DMS114 treated with DMSO at 0.1 percent for 48 hours (cell line): ENCODE results near the gene SLC12A7.
"Not testable (repeated sequence)": the region's sequence is repeated elsewhere in the genome, so short reads cannot be mapped to it uniquely, and the experiment has no call there.

Source experiments
- DNase-seq: peaks from one replicate; lab custom pipeline; 2025; ENCODE audit not compliant: unreplicated experiment; lab: John Stamatoyannopoulos, UW

Gene SLC12A7

GRCh38 chr5:1083026-1083425 lies 28.8 kb downstream of the SLC12A7 start:
- DNase-seq = not testable (repeated sequence)

GRCh38 chr5:1081519-1081918 lies 30.3 kb downstream of the SLC12A7 start:
- DNase-seq = no peak

GRCh38 chr5:1080432-1080831 lies 31.4 kb downstream of the SLC12A7 start:
- no peak for DNase-seq

DNA sequence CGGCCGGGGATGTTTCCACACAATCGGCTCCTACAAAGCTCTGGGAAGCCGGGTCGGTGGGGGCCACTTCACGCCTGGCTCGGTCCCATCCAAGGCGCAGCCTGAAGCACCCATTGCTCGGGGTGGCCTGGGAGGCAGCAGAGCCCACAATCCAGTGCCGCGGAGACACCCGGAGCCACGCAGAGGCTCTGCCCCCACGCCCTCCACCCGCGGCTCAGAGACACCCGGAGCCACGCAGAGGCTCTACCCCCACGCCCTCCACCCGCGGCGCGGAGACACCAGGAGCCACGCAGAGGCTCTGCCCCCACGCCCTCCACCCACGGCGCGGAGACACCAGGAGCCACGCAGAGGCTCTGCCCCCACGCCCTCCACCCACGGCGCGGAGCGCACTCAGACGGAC lies 31.9 kb downstream of the SLC12A7 start:
- no peak for DNase-seq

GRCh38 chr5:1079486-1079885 lies 32.4 kb downstream of the SLC12A7 start:
- no peak for DNase-seq

DNA sequence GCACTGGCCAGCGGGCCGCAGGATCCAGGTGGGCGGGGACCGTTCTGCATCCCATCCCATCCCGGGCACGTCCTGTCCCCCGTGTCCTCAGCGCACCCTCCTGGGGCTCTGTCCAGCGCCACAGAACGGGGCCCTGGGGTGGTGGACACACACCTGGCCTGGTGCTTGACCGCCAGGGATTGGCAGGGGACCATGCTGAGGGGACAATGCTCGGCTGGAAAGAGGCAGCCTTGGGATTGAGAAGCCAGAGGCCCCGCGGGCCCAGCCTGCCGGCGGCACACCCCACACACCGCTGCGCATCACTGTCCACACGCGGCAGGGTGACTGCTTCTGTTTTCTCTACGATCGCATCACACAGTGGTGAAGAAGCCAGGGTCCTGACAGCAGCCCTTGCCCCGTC lies 33.0 kb downstream of the SLC12A7 start:
- no peak for DNase-seq

GRCh38 chr5:1078206-1078605 lies 33.7 kb downstream of the SLC12A7 start:
- DNase-seq = no peak

GRCh38 chr5:1077491-1078020 lies 34.3 kb downstream of the SLC12A7 start:
- no peak for DNase-seq

DNA sequence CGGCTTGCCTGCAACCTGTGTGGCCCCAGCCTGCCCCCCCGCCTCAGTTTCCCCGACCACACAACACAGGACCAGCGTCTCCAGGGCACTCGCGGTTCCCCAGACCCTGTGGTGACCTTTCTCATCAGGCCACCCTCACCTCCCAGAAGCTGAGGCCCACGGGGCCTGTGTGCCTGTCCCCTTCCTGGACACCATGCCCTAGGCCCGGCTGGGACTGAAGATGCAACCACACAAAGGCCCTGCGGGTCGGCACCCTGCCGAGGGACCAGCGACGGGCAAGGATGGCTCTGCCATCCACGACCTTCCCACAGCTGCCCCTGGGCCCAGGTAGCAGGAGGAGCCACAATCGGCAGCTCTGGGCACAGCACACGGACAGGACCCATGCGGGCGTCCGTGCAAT lies 34.8 kb downstream of the SLC12A7 start:
- DNase-seq = no peak

GRCh38 chr5:1076406-1076805 lies 35.5 kb downstream of the SLC12A7 start:
- no peak for DNase-seq

- no peak for DNase-seq
These were observed 35.9 kb downstream of the SLC12A7 start for GRCh38 chr5:1075931-1076330.

- DNase-seq = no peak
These were observed 36.3 kb downstream of the SLC12A7 start for GRCh38 chr5:1075555-1075881.

DNA sequence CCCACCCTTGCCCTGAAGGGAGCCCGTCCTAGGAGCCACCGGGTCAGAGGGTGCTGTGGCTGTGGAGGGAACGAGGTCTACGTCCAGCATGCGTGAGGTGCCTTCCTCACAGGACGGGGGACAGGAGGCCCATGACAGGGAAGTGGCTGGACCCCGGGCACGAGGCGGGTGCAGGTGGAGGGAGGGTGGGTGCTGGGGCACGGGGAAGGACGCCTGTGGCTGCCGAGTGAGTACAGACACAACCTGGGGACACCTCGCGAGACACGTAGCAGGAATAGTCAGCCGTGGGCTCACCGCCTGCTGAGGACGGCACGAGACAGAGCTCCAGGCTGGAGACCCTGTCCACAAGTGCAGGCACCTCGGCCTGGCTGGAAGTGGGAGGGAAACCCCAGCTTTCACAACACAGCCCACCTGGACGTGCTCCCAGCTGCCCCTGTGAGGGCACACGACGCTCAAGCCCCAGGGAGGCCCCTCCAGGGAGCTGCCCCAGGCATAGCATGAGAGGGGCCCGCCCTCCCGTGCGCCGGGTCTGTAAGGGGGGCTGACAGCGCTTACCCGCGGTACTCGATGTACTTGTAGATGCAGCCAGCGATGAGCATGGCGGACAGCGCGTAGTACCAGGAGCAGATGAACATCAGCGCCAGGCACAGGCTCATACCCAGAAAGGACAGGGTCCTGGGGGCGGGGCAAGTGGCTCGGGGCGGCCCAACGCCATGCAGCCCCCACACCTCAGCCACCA lies 36.9 kb downstream of the SLC12A7 start:
- no peak for DNase-seq

- no peak for DNase-seq
These were observed 37.6 kb downstream of the SLC12A7 start for GRCh38 chr5:1074226-1074625.

- no peak for DNase-seq
These were observed 38.4 kb downstream of the SLC12A7 start for GRCh38 chr5:1073239-1074102.

DNA sequence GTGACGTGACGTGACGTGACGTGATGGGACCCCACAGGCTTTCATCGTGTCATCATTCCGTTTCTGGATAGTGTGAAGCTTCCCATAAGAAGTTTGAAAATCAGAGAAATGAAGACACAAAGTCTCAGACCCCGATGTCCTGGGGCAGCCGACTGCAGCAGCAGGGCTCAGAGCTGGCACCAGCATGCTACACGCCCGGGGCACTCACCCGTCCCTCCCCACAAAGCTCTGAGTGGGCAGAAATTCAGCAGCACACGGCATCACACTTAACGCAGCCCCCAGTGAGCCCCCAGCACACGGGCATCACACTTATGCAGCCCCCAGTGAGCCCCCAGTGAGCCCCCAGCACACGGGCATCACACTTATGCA lies 42.2 kb downstream of the SLC12A7 start:
- no peak for DNase-seq

DNA sequence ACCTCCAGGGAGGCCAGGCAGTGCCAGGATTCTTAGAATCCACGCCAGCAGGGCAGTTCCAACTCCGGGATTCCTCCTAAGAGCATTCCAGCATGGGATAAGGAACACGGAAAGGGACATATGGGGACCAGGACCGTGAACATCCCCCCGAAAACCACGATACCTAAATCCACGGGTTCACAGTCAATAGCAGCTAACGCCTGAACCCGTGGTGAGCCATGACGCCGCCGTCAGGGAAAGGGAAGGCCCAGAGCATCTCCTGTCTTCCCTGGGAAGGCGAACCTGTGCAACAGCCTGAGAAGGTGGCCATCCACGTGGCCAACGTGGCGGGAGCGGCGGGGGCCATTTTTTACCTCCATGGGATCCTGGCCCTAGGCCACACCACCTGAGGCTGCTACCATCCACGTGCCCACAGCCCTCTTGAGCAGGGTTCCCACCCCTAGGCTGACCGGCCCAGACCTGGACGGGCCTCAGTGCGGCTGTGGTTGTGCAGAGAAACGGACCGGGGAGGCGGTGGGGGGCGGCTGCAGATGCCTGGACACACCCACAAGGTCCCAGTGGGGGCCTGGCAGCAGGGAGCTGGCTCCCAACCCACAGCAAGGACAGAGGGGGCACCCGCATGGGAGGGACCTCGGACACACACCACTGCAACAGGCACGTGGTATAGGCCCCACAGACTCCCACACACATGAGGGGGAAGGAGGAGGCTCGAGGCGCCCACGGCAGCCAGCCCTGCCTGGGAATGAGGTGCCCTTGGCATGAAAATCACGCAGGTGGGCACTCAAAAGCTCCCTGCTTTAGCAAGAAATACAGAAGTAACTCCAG lies 42.8 kb downstream of the SLC12A7 start:
- DNase-seq = no peak

DNA sequence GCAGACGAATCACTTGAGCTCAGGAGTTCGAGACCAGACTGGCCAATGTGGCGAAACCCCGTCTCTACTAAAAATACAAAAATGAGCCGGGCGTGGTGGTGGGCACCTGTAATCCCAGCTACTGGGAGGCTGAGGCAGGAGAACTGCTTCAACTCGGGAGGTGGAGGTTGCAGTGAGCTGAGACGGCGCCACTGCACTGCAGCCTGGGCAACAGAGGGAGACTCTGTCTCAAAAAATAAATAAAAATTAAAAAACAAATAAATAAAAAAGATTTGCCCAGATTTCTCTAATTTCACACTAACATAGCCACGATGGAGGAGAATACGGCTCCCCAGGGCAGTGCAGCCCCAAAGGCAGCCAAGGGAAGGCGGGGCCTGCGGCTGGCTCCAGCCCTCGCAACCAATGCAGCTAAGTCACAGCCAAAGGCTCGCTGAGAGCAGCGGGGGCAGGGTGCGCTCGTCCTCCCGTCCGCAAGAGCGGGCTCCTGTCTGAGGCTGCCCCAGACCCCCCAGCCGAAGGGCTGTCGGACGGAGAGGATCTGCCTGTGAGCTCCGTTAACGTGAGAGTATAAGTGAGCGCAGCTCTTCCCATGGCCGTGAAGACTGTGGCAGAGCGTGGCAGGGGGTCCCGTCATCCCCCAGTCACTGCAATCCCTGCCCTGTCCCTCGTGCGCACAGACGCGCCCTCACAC lies 43.5 kb downstream of the SLC12A7 start:
- DNase-seq = no peak

DNA sequence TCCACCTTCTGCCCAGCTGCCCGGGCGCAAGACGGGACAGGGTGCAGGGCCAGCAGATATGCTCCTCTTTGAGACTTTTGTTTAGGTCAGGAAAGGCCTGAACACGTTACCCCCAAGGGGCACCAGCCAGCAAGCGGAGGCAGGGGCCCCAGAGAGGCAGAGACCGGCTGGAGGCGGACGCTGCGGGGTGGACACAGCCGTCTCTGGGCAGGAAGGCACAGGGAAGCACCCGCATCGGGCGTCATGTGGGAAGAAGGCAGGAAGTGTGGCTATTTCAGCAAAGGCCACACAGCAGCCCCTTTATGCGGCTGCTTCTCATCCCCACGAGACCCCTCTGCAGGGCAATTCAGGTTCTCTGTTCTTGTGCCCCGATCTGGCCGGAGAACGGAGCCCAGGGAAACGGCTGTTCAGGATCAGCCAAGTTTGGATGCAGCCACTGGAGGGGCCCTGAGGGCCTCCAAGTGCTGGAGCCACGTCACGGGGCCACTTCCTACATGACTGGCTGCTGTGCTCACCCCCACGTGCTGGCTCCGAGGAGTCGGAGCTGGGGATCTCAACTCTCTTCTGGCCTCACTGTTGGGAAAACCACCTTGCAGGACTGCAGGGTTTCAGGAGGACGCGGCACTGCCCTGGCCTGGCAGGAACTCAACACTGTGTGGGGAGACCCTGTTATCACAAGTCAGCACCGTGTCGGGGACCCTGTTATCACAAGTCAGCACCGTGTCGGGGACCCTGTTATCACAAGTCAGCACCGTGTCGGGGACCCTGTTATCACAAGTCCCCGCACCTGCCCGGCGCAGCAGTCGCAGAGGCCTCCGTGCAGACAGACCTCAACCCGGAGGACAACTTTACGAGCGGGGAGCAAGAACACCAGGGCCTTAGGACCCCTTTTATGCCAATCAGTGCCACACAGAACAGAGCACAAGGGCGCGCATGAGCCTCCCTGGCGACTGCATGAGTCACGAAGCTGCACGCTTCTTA lies 44.4 kb downstream of the SLC12A7 start:
- DNase-seq = no peak

DNA sequence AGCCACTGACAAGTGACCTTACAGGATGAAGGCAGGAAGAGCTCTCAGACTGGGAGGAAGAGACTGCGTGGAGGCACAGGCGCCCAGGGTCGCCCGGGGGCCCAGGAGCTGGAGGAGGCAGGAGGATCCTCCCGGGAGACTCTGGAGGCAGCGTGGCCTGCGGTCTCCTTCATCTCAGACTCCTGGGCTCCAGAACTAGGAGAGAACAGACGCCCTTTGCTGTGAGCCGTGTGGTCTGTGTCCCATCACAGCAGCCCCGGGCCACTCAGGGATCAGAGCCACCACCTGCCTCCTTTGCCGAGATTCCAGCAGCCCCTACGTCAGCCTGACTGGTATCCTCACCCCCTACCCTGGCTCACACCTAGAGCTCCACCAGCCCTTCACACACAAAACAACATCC lies 45.2 kb downstream of the SLC12A7 start:
- no peak for DNase-seq
